Smooth muscle cell (in vitro differentiated cells): ENCODE results near the gene MACROD2. TPM values are rescaled to one million over a fixed set of nuclear protein-coding genes. Genes with fewer than 3 reads are reported as not detected.
"Not testable (repeated sequence)": the region's sequence is repeated elsewhere in the genome, so short reads cannot be mapped to it uniquely, and the experiment has no call there.

ENCODE experiments used
- DNase-seq: peaks from one replicate; lab custom pipeline; 2025; ENCODE audit not compliant: unreplicated experiment; lab: John Stamatoyannopoulos, UW
- H2AFZ ChIP-seq: fragments of 200-600 bp; sonication (generic); 2 replicates; pipeline ENCODE4 v1.6.0; 2016; ENCODE audit warnings: antibody characterized with exemption, low read depth, mild to moderate bottlenecking
- H3F3A ChIP-seq: fragments of 200-600 bp; sonication (generic); 2 replicates; pipeline ENCODE4 v1.6.0; 2017; ENCODE audit warnings: antibody characterized with exemption, low read depth
- H3K27ac ChIP-seq: fragments of 200-600 bp; sonication (generic); 2 replicates; pipeline ENCODE4 v1.5.1; 2016; ENCODE audit warnings: low read depth, mild to moderate bottlenecking
- H3K27me3 ChIP-seq: fragments of 200-600 bp; sonication (generic); 2 replicates; pipeline ENCODE4 v1.6.1; 2016; ENCODE audit warnings: low read depth, mild to moderate bottlenecking
- H3K36me3 ChIP-seq: fragments of 200-600 bp; sonication (generic); 2 replicates; pipeline ENCODE4 v1.5.1; 2016; ENCODE audit warnings: low read depth
- H3K4me1 ChIP-seq: fragments of 200-600 bp; sonication (generic); 2 replicates; pipeline ENCODE4 v1.5.1; 2016; ENCODE audit warnings: low read depth
- H3K4me2 ChIP-seq: fragments of 200-600 bp; sonication (generic); 2 replicates; pipeline ENCODE4 v1.6.0; 2016; ENCODE audit warnings: mild to moderate bottlenecking
- H3K4me3 ChIP-seq: fragments of 200-600 bp; sonication (generic); 2 replicates; pipeline ENCODE4 v1.5.1; 2016; ENCODE audit warnings: mild to moderate bottlenecking
- H3K79me2 ChIP-seq: fragments of 200-600 bp; sonication (generic); 2 replicates; pipeline ENCODE4 v1.6.0; 2016; ENCODE audit warnings: low read depth, mild to moderate bottlenecking
- H3K9ac ChIP-seq: fragments of 200-600 bp; sonication (generic); 2 replicates; pipeline ENCODE4 v1.6.0; 2016; ENCODE audit warnings: low read depth
- H3K9me3 ChIP-seq: fragments of 200-600 bp; sonication (generic); replicated peaks from 2 replicates; pipeline ENCODE4 v1.5.1; 2016; ENCODE audit warnings: low read depth
- H4K20me1 ChIP-seq: fragments of 200-600 bp; sonication (generic); 2 replicates; pipeline ENCODE4 v1.6.0; 2016; ENCODE audit warnings: low read depth
- whole genome bisulfite sequencing: methylation state at CpG from one replicate; pipeline ENCODE4 v1.1.7; 2016; ENCODE audit warnings: low lambda C conversion rate; 5-methylcytosine and 5-hydroxymethylcytosine counted together
- polyA plus RNA-seq: library from polyadenylated mRNA; unstranded; fragments of >200 nt; fragmentation: Nextera tagmentation; extraction: Ambion mirVana; gene quantifications from 2 replicates; pipeline ENCODE4 v1.2.1, GENCODE V29; 2016
- total RNA-seq: library from RNA; depleted of rRNA; stranded (reverse); fragments of >200 nt; gene quantifications from 2 replicates; pipeline ENCODE4 v1.2.3, GENCODE V29; 2014
- TF ChIP-seq, protein P1 (sequence below): fragments of 200-600 bp; sonication (generic); IDR thresholded peaks from 2 replicates; pipeline ENCODE4 v1.5.1; 2017; ENCODE audit warnings: borderline replicate concordance, mild to moderate bottlenecking, antibody characterized with exemption; ENCODE audit not compliant: insufficient read depth, poor library complexity, severe bottlenecking

MACROD2 gene
- total and polyA plus RNA-seq, 2 experiments from 2014 or later, result 0.04 to 0.32 TPM

DNA sequence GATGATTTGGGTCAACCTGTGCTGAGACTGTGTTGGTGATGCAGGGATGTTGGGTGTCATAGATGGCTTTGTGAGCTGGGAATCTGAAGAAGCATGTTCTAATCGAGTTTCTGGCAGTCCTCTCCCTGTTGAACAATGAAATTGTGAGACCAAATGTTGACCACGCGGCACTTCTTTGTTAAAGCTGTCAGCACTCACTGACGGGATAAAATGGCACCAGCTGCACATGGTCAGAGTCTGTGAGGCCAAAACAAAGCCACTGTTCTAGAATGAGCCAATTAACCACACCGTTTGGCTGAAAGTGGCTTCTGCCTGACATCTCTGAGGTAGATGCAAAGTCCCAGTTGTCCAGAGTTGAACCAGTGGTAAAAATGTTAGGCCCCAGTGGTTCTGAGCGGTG, 2015.7 kb downstream of the MACROD2 start:
- TF ChIP-seq, protein P1, sequence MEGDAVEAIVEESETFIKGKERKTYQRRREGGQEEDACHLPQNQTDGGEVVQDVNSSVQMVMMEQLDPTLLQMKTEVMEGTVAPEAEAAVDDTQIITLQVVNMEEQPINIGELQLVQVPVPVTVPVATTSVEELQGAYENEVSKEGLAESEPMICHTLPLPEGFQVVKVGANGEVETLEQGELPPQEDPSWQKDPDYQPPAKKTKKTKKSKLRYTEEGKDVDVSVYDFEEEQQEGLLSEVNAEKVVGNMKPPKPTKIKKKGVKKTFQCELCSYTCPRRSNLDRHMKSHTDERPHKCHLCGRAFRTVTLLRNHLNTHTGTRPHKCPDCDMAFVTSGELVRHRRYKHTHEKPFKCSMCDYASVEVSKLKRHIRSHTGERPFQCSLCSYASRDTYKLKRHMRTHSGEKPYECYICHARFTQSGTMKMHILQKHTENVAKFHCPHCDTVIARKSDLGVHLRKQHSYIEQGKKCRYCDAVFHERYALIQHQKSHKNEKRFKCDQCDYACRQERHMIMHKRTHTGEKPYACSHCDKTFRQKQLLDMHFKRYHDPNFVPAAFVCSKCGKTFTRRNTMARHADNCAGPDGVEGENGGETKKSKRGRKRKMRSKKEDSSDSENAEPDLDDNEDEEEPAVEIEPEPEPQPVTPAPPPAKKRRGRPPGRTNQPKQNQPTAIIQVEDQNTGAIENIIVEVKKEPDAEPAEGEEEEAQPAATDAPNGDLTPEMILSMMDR, result no peak
- H3K27ac ChIP-seq, result no peak overlapping the region
- H2AFZ ChIP-seq, result no peak overlapping the region
- H3K9me3 ChIP-seq, result no peaks in the 10 kb centered on the region
- H3K4me2 ChIP-seq, result no peak overlapping the region
- no peak overlapping the region for H3K9ac ChIP-seq
- 92% methylated on average over 6 of the region's 6 CpGs for WGBS
- H3K79me2 ChIP-seq, result no peaks in the 10 kb centered on the region
- no peak overlapping the region for H3K4me3 ChIP-seq
- no peak for DNase-seq
- H4K20me1 ChIP-seq, result no peaks in the 10 kb centered on the region
- no peaks in the 10 kb centered on the region for H3F3A ChIP-seq
- no peaks in the 10 kb centered on the region for H3K27me3 ChIP-seq
- H3K36me3 ChIP-seq, result no peaks in the 10 kb centered on the region
- no peaks in the 10 kb centered on the region for H3K4me1 ChIP-seq

- no peaks in the 10 kb centered on the region for H3K79me2 ChIP-seq
- no peaks in the 10 kb centered on the region for H3F3A ChIP-seq
- DNase-seq, result no peak
- H3K36me3 ChIP-seq, result no peaks in the 10 kb centered on the region
- H3K27me3 ChIP-seq, result no peaks in the 10 kb centered on the region
- no peaks in the 10 kb centered on the region for H3K4me1 ChIP-seq
- 81% methylated on average over 5 of the region's 5 CpGs for WGBS
- H4K20me1 ChIP-seq, result no peaks in the 10 kb centered on the region
- H3K9me3 ChIP-seq, result no peaks in the 10 kb centered on the region
- H3K4me3 ChIP-seq, result no peak overlapping the region
- no peak overlapping the region for H3K9ac ChIP-seq
- H2AFZ ChIP-seq, result no peak overlapping the region
- no peak overlapping the region for H3K27ac ChIP-seq
- TF ChIP-seq, protein P1, result no peak
- H3K4me2 ChIP-seq, result no peak overlapping the region
Observed at GRCh38 chr20:16011519-16011918, 2016.2 kb downstream of the MACROD2 start.

DNA sequence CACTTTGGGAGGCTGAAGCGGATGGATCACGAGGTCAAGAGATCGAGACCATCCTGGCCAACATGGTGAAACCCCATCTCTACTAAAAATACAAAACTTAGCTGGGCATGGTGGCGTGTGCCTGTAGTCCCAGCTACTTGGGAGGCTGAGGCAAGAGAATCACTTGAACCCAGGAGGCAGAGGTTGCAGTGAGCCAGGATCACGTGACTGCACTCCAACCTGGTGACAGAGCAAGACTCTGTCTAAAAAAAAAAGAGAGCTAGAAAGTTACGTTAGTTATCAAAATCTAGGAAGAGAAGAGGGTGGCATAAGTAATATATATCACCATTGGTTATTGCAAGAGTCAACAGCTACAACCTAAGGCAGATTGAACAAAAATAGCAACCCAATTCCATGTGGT, 2017.6 kb downstream of the MACROD2 start:
- not testable (repeated sequence) for H3K27ac ChIP-seq, H2AFZ ChIP-seq, H3K9ac ChIP-seq, H3K9me3 ChIP-seq, H3K4me3 ChIP-seq, H3K4me2 ChIP-seq, H3F3A ChIP-seq, H3K36me3 ChIP-seq, H3K27me3 ChIP-seq, H3K4me1 ChIP-seq, DNase-seq, H3K79me2 ChIP-seq, H4K20me1 ChIP-seq
- WGBS, result 94% methylated on average over 6 of the region's 6 CpGs

DNA sequence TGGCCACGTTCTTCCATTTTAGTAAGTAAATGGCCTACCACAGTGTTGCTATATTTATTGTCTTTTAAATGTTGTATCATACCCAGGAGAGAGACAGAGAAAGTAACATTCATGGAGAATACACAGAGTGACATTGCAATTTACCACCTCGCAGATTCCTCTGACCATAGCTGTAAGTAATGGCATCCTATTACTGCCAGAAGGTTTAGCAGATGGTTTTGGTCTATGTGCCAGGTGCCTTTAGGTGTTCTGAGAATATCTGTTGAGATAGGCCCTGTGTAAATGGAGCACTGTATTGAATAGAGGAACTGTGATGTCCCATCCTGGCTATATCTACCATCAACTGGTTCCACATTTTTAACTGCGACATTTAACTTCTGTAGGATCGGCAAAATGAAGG, 2018.3 kb downstream of the MACROD2 start:
- no peak overlapping the region for H3K4me2 ChIP-seq
- no peaks in the 10 kb centered on the region for H3K36me3 ChIP-seq
- H3K4me3 ChIP-seq, result no peak overlapping the region
- H4K20me1 ChIP-seq, result no peaks in the 10 kb centered on the region
- WGBS, result 93% methylated on average over 4 of the region's 4 CpGs
- TF ChIP-seq, protein P1, result no peak
- no peak overlapping the region for H3K9ac ChIP-seq
- DNase-seq, result no peak
- H2AFZ ChIP-seq, result no peak overlapping the region
- no peaks in the 10 kb centered on the region for H3K27me3 ChIP-seq
- no peak overlapping the region for H3K27ac ChIP-seq
- H3K9me3 ChIP-seq, result no peaks in the 10 kb centered on the region
- H3K79me2 ChIP-seq, result no peaks in the 10 kb centered on the region
- H3F3A ChIP-seq, result no peaks in the 10 kb centered on the region
- no peaks in the 10 kb centered on the region for H3K4me1 ChIP-seq
